OCI-LY7 (cell line): Measurements from ENCODE around the gene IL11. TPM values are rescaled to one million over a fixed set of nuclear protein-coding genes. Genes with fewer than 3 reads are reported as not detected.

ENCODE experiments used
- BruUV-seq: library from RNA; stranded (reverse); fragments of 400-500 nt; replicated peaks from 2 replicates; lab custom pipeline; 2021; lab: Mats Ljungman, UMichigan
- CTCF ChIA-PET: fragments of 300-600 bp; sonication (Branson Sonifier 250); formaldehyde crosslinking; loops from one replicate; lab custom pipeline; 2022; ENCODE audit warnings: antibody characterized with exemption; ENCODE audit not compliant: unreplicated experiment; lab: Charles Lee
- POLR2A ChIA-PET: fragments of 300-600 bp; sonication (Branson Sonifier 250); formaldehyde crosslinking; loops from one replicate; lab custom pipeline; 2022; ENCODE audit warnings: antibody characterized with exemption; lab: Charles Lee
- DNase-seq: peaks from one replicate; pipeline ENCODE4 v3.0.0-alpha.2; 2015; ENCODE audit warnings: low spot score
- H2AFZ ChIP-seq: fragments of 200-600 bp; sonication (generic), shearing (Covaris generic); 2 replicates; pipeline ENCODE4 v1.6.1; 2014; ENCODE audit warnings: mild to moderate bottlenecking, antibody characterized with exemption, low read length, moderate library complexity
- H3K27ac ChIP-seq: fragments of 200-600 bp; sonication (generic); 2 replicates; pipeline ENCODE4 v1.5.1; 2014; ENCODE audit warnings: mixed run types, low read depth, mild to moderate bottlenecking, moderate library complexity, low read length, inconsistent platforms; ENCODE audit not compliant: poor library complexity, severe bottlenecking
- H3K36me3 ChIP-seq: fragments of 200-600 bp; sonication (generic); 2 replicates; pipeline ENCODE4 v1.6.1; 2014; ENCODE audit warnings: mild to moderate bottlenecking, antibody characterized with exemption, low read length, moderate library complexity, mixed read lengths; ENCODE audit not compliant: insufficient read depth
- H3K4me1 ChIP-seq: fragments of 200-600 bp; sonication (generic); 2 replicates; pipeline ENCODE4 v1.5.1; 2014; ENCODE audit warnings: mild to moderate bottlenecking, low read length; ENCODE audit not compliant: insufficient read depth, poor library complexity, severe bottlenecking
- H3K4me2 ChIP-seq: fragments of 200-600 bp; sonication (generic); 2 replicates; pipeline ENCODE4 v1.6.1; 2014; ENCODE audit warnings: mild to moderate bottlenecking, low read length
- H3K4me3 ChIP-seq: fragments of 200-600 bp; sonication (generic); 2 replicates; pipeline ENCODE4 v1.5.1; 2014; ENCODE audit warnings: mild to moderate bottlenecking, low read depth, low read length; ENCODE audit not compliant: poor library complexity, severe bottlenecking
- H3K79me2 ChIP-seq: fragments of 200-600 bp; sonication (generic); 2 replicates; pipeline ENCODE4 v1.6.1; 2016; ENCODE audit warnings: low read depth, mild to moderate bottlenecking, low read length, moderate library complexity, mixed read lengths; ENCODE audit not compliant: insufficient read depth
- H3K9me2 ChIP-seq: fragments of 200-600 bp; sonication (generic); 2 replicates; pipeline ENCODE4 v1.6.1; 2016; ENCODE audit warnings: mild to moderate bottlenecking, low read length, mixed read lengths; ENCODE audit not compliant: insufficient read depth
- H3K9me3 ChIP-seq: fragments of 200-600 bp; sonication (generic); 2 replicates; pipeline ENCODE4 v1.6.1; 2014; ENCODE audit warnings: mild to moderate bottlenecking, mixed run types, low read length, mixed read lengths
- H4K20me1 ChIP-seq: fragments of 200-600 bp; sonication (generic); 2 replicates; pipeline ENCODE4 v1.6.1; 2014; ENCODE audit warnings: mild to moderate bottlenecking, antibody characterized with exemption, low read length, moderate library complexity, mixed read lengths; ENCODE audit not compliant: insufficient read depth
- CTCF ChIP-seq: fragments of 200-600 bp; sonication (generic); conservative IDR thresholded peaks from 2 replicates; pipeline ENCODE4 v1.5.1; 2014; ENCODE audit warnings: mild to moderate bottlenecking, antibody characterized with exemption, low read length, moderate library complexity, mixed read lengths
- EZH2phosphoT487 ChIP-seq: fragments of 200-600 bp; sonication (generic); IDR thresholded peaks from 2 replicates; pipeline ENCODE4 v1.6.1; 2018; ENCODE audit warnings: low read depth, borderline replicate concordance, mild to moderate bottlenecking, mixed run types, antibody characterized with exemption, low read length, moderate library complexity, mixed read lengths
- intact Hi-C: fragments of 100-400 bp; cut with micrococcal nuclease; formaldehyde crosslinking; loops from one replicate; pipeline ENCODE4 v1.10.0; 2022; ENCODE audit not compliant: unreplicated experiment
- total RNA-seq, 2 experiments: library from RNA; depleted of rRNA in 1 of 2; stranded (reverse); fragments of >200 nt in 1 of 2; shearing (Covaris generic) in 1 of 2; gene quantifications; 2 replicates each; pipeline ENCODE4 v1.2.3, GENCODE V29; 2014 to 2022

The IL11 gene
- total RNA-seq, 2 experiments from 2014 or later: 0.32 to 0.46 TPM

GRCh38 chr19:55365245-55365644, 5.0 kb downstream of the IL11 start:
- Histone ChIP-seq H3K9me3 (no peaks in the 10 kb centered on the region), H3K4me1 (no peaks in the 10 kb centered on the region), H3K4me3 (no peak overlapping the region), H3K9me2 (no peaks in the 10 kb centered on the region), H4K20me1 (no peaks in the 10 kb centered on the region), H3K4me2 (no peak overlapping the region), H3K27ac (no peak overlapping the region), H2AFZ (no peak overlapping the region), H3K79me2 (no peaks in the 10 kb centered on the region), H3K36me3 (no peaks in the 10 kb centered on the region)
- POLR2A ChIA-PET: no interaction called here
- no TSS peak for BruUV-seq
- no peak for DNase-seq
- intact Hi-C loops: no loop called here
- CTCF ChIA-PET: no interaction called here
- TF ChIP-seq CTCF (no peak), EZH2phosphoT487 (no peak)

GRCh38 chr19:55362990-55363716, 7.1 kb downstream of the IL11 start, which contains the start of gene GARIN5B:
Gene GARIN5B (minus strand): TSS chr19:55363260. CDS start chr19:55363066, 194 bp downstream.
- TF ChIP-seq CTCF (no peak), EZH2phosphoT487 (no peak)
- BruUV-seq: no TSS peak
- POLR2A ChIA-PET: interaction anchor here (0.8 kb wide), 1 partner anchor 104 kb away, joined by 3 read pairs; no protein-coding TSS in a partner anchor
- Histone ChIP-seq H3K9me2 (no peaks in the 10 kb centered on the region), H3K4me3 (no peak within 1 kb of the TSS), H3K79me2 (no peaks in the 10 kb centered on the region), H3K36me3 (no peaks in the 10 kb centered on the region), H3K27ac (no peak within 1 kb of the TSS), H3K4me2 (no peak within 1 kb of the TSS), H3K9me3 (no peaks in the 10 kb centered on the region), H3K4me1 (no peaks in the 10 kb centered on the region), H2AFZ (no peak within 1 kb of the TSS), H4K20me1 (no peaks in the 10 kb centered on the region)
- CTCF ChIA-PET: no interaction called here
- no peak for DNase-seq
- intact Hi-C loops: no loop called here
